Endothelial cell of umbilical vein (primary cell): ENCODE results near the gene PSTPIP1.

Source experiments
- CTCF ChIP-seq, 2 donors: IDR thresholded peaks; 1 replicate in 1 of 2; 2 replicates in 1 of 2; pipeline ENCODE4 v1.5.1; 2011; ENCODE audit warnings: low read length in 2 of 2, mild to moderate bottlenecking in 2 of 2, moderate library complexity in 2 of 2, control low read depth in 1 of 2, inconsistent platforms in 1 of 2, low read depth in 1 of 2; ENCODE audit not compliant: insufficient read depth in 1 of 2; ENCODE audit errors: extremely low read depth in 1 of 2
- EZH2 ChIP-seq: IDR thresholded peaks from 2 replicates; pipeline ENCODE4 v1.6.1; 2012; ENCODE audit warnings: borderline replicate concordance, low read depth, mild to moderate bottlenecking, moderate library complexity, low read length, inconsistent platforms; ENCODE audit not compliant: severe bottlenecking
- FOS ChIP-seq: IDR thresholded peaks from 2 replicates; pipeline ENCODE4 v1.6.1; 2011; ENCODE audit warnings: mild to moderate bottlenecking, low read length, moderate library complexity, borderline replicate concordance; ENCODE audit not compliant: insufficient read depth
- GATA2 ChIP-seq: IDR thresholded peaks from 2 replicates; pipeline ENCODE4 v1.7.0; 2011; ENCODE audit warnings: low read depth, mild to moderate bottlenecking, moderate library complexity, mixed read lengths, low read length; ENCODE audit not compliant: insufficient read length, insufficient read depth
- JUN ChIP-seq: IDR thresholded peaks from 2 replicates; pipeline ENCODE4 v1.6.1; 2011; ENCODE audit warnings: borderline replicate concordance, low read depth; ENCODE audit not compliant: insufficient read length, insufficient read depth
- MAX ChIP-seq: IDR thresholded peaks from 2 replicates; pipeline ENCODE4 v1.6.1; 2011; ENCODE audit not compliant: insufficient read depth, insufficient read length
- MYC ChIP-seq: IDR thresholded peaks from one replicate; pipeline ENCODE4 v1.6.1; 2011; ENCODE audit warnings: mild to moderate bottlenecking, low read depth, low read length
- POLR2A ChIP-seq: IDR thresholded peaks from 2 replicates; pipeline ENCODE4 v1.6.1; 2012; ENCODE audit warnings: low read depth, mild to moderate bottlenecking, control low read depth, low read length
- POLR2AphosphoS5 ChIP-seq: IDR thresholded peaks from 2 replicates; pipeline ENCODE4 v1.6.1; 2012; ENCODE audit warnings: low read depth, mild to moderate bottlenecking, control low read depth, low read length, moderate library complexity; ENCODE audit not compliant: insufficient read depth

GRCh38 chr15:76951220-76951619 is 43.7 kb upstream of the PSTPIP1 start:
- no peak for TF ChIP-seq CTCF (IDR thresholded peaks at IDR 0.05; ENCODE audit: extremely low read depth in 1 of 2, insufficient read depth in 1 of 2, low read depth in 1 of 2, low read length in 2 of 2)
- TF ChIP-seq POLR2A: no peak
- no peak for TF ChIP-seq MYC
- TF ChIP-seq EZH2: no peak
- TF ChIP-seq FOS: no peak
- TF ChIP-seq GATA2: no peak
- no peak for TF ChIP-seq JUN
- TF ChIP-seq MAX: no peak
- no peak for TF ChIP-seq POLR2AphosphoS5
